ENCODE results near the gene SCG3. TPM values are rescaled to one million over a fixed set of nuclear protein-coding genes. Genes with fewer than 3 reads are reported as not detected.

The SCG3 gene
- total RNA-seq, 1 donor from 2014 or later = 1.8 TPM

GRCh38 chr15:51750792-51751696 lies 69.7 kb downstream of the SCG3 start, which contains the start of gene TMOD2:
Gene TMOD2, plus strand, starts transcription at chr15:51751597. Its CDS starts 14,845 bp downstream, at chr15:51766442.
- peaks cover 33% of the 10 kb centered on the region for H3K27me3 ChIP-seq (ENCODE audit: insufficient read depth, low read length)
- Mint-ChIP-seq H3K9me3 (ENCODE audit: unreplicated experiment) (no peaks in the 10 kb centered on the region), H3K4me3 (ENCODE audit: unreplicated experiment) (peak within 1 kb of the TSS; percentile 89), H3K27ac (ENCODE audit: unreplicated experiment) (peak within 1 kb of the TSS; percentile 64), H3K4me1 (ENCODE audit: low read depth, unreplicated experiment) (no peaks in the 10 kb centered on the region), H3K36me3 (ENCODE audit: low read depth, unreplicated experiment) (no peaks in the 10 kb centered on the region), H3K27me3 (ENCODE audit: low read depth, unreplicated experiment) (peaks cover 32% of the 10 kb centered on the region)
- H3K27ac ChIP-seq (ENCODE audit: low read depth, low read length) = no peak within 1 kb of the TSS
- peak within 1 kb of the TSS; percentile 85 for H2AFZ ChIP-seq (ENCODE audit: low read depth, low read length)
- DNase-seq (ENCODE audit: low read depth) = no peak
- FAIRE-seq = no peak
- peak within 1 kb of the TSS; percentile 48 for H3K9ac ChIP-seq (ENCODE audit: low read length)
- H3K4me1 ChIP-seq (ENCODE audit: insufficient read depth, low read length) = peaks cover 6% of the 10 kb centered on the region
- H3K79me2 ChIP-seq (ENCODE audit: insufficient read depth, low read length) = no peaks in the 10 kb centered on the region
- peak within 1 kb of the TSS; percentile 66 for H3K4me3 ChIP-seq (ENCODE audit: insufficient read depth, low read depth, low read length)
- H3K36me3 ChIP-seq (ENCODE audit: insufficient read depth, low read length) = no peaks in the 10 kb centered on the region
- TF ChIP-seq, protein P1, sequence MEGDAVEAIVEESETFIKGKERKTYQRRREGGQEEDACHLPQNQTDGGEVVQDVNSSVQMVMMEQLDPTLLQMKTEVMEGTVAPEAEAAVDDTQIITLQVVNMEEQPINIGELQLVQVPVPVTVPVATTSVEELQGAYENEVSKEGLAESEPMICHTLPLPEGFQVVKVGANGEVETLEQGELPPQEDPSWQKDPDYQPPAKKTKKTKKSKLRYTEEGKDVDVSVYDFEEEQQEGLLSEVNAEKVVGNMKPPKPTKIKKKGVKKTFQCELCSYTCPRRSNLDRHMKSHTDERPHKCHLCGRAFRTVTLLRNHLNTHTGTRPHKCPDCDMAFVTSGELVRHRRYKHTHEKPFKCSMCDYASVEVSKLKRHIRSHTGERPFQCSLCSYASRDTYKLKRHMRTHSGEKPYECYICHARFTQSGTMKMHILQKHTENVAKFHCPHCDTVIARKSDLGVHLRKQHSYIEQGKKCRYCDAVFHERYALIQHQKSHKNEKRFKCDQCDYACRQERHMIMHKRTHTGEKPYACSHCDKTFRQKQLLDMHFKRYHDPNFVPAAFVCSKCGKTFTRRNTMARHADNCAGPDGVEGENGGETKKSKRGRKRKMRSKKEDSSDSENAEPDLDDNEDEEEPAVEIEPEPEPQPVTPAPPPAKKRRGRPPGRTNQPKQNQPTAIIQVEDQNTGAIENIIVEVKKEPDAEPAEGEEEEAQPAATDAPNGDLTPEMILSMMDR (IDR thresholded peaks at IDR 0.05; ENCODE audit: insufficient read depth, low read depth, low read length) = no peak
- TF ChIP-seq EZH2 (IDR thresholded peaks at IDR 0.05; ENCODE audit: insufficient read depth, low read length) = no peak
- no peaks in the 10 kb centered on the region for H3K9me3 ChIP-seq (ENCODE audit: insufficient read depth, low read depth, low read length)
- H4K20me1 ChIP-seq (ENCODE audit: insufficient read depth, low read length) = peaks cover 3% of the 10 kb centered on the region
- peak within 1 kb of the TSS; percentile 93 for H3K4me2 ChIP-seq (ENCODE audit: low read length)

GRCh38 chr15:51751697-51752683 lies 70.7 kb downstream of the SCG3 start:
- Histone ChIP-seq H3K4me1 (ENCODE audit: insufficient read depth, low read length) (peaks cover 6% of the 10 kb centered on the region), H2AFZ (ENCODE audit: low read depth, low read length) (peak overlapping the region; percentile 85), H3K36me3 (ENCODE audit: insufficient read depth, low read length) (no peaks in the 10 kb centered on the region), H3K27me3 (ENCODE audit: insufficient read depth, low read length) (peaks cover 33% of the 10 kb centered on the region), H3K79me2 (ENCODE audit: insufficient read depth, low read length) (no peaks in the 10 kb centered on the region), H3K9ac (ENCODE audit: low read length) (peak overlapping the region; percentile 48), H3K9me3 (ENCODE audit: insufficient read depth, low read depth, low read length) (no peaks in the 10 kb centered on the region), H3K27ac (ENCODE audit: low read depth, low read length) (no peak overlapping the region), H4K20me1 (ENCODE audit: insufficient read depth, low read length) (peaks cover 3% of the 10 kb centered on the region), H3K4me2 (ENCODE audit: low read length) (peak overlapping the region; percentile 93), H3K4me3 (ENCODE audit: insufficient read depth, low read depth, low read length) (peak overlapping the region; percentile 66)
- TF ChIP-seq, protein P1 (IDR thresholded peaks at IDR 0.05; ENCODE audit: insufficient read depth, low read depth, low read length) = no peak
- no peak for TF ChIP-seq EZH2 (IDR thresholded peaks at IDR 0.05; ENCODE audit: insufficient read depth, low read length)
- no peaks in the 10 kb centered on the region for H3K36me3 Mint-ChIP-seq (ENCODE audit: low read depth, unreplicated experiment)
- H3K4me1 Mint-ChIP-seq (ENCODE audit: low read depth, unreplicated experiment) = no peaks in the 10 kb centered on the region
- H3K27me3 Mint-ChIP-seq (ENCODE audit: low read depth, unreplicated experiment) = peaks cover 35% of the 10 kb centered on the region
- no peaks in the 10 kb centered on the region for H3K9me3 Mint-ChIP-seq (ENCODE audit: unreplicated experiment)
- FAIRE-seq (no peak), DNase-seq (ENCODE audit: low read depth) (no peak)
- no peak overlapping the region for H3K27ac Mint-ChIP-seq (ENCODE audit: unreplicated experiment)
- H3K4me3 Mint-ChIP-seq (ENCODE audit: unreplicated experiment) = peak overlapping the region; percentile 89

Measured in astrocyte (in vitro differentiated cells and primary cell).